ENCODE measurements around the gene PCDHB4.
"Not testable (repeated sequence)": the region's sequence is repeated elsewhere in the genome, so short reads cannot be mapped to it uniquely, and the experiment has no call there.

The PCDHB4 gene

DNA sequence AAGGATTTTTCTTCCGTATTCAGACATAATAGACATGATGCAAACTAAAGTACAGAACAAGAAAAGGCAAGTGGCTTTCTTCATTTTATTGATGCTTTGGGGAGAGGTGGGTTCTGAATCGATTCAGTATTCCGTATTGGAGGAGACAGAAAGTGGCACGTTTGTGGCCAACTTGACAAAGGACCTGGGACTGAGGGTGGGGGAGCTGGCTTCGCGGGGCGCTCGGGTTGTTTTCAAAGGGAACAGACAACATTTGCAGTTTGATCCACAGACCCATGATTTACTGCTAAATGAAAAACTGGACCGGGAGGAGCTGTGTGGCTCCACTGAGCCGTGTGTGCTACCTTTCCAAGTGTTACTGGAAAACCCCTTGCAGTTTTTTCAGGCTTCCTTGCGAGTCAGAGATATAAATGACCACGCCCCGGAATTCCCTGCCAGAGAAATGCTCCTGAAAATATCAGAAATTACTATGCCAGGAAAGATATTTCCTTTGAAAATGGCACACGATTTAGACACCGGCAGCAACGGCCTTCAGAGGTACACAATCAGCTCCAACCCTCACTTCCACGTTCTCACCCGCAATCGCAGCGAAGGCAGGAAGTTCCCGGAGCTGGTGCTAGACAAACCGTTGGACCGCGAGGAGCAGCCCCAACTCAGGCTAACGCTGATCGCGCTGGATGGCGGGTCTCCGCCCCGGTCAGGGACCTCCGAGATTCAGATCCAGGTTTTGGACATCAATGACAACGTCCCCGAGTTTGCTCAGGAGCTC lies 28.8 kb downstream of the PCDHB4 start:
- no peak for DNase-seq (ENCODE audit: low read depth in 3 of 3)

DNA sequence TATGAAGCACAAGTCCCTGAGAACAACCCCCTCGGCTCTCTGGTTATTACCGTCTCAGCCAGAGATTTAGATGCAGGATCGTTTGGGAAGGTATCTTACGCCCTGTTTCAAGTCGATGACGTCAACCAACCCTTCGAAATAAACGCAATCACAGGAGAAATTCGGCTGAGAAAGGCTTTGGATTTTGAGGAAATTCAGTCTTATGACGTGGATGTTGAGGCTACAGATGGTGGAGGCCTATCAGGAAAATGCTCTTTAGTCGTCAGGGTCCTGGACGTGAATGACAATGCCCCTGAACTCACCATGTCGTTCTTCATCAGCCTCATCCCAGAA lies 29.3 kb downstream of the PCDHB4 start:
- DNase-seq (ENCODE audit: low read depth in 3 of 3), result no peak

- not testable (repeated sequence) for DNase-seq (ENCODE audit: low read depth in 3 of 3)
These were observed 30.0 kb downstream of the PCDHB4 start for GRCh38 chr5:141151632-141152031.

GRCh38 chr5:141152096-141152495 lies 30.5 kb downstream of the PCDHB4 start:
- DNase-seq (ENCODE audit: low read depth in 3 of 3), result not testable (repeated sequence)

DNA sequence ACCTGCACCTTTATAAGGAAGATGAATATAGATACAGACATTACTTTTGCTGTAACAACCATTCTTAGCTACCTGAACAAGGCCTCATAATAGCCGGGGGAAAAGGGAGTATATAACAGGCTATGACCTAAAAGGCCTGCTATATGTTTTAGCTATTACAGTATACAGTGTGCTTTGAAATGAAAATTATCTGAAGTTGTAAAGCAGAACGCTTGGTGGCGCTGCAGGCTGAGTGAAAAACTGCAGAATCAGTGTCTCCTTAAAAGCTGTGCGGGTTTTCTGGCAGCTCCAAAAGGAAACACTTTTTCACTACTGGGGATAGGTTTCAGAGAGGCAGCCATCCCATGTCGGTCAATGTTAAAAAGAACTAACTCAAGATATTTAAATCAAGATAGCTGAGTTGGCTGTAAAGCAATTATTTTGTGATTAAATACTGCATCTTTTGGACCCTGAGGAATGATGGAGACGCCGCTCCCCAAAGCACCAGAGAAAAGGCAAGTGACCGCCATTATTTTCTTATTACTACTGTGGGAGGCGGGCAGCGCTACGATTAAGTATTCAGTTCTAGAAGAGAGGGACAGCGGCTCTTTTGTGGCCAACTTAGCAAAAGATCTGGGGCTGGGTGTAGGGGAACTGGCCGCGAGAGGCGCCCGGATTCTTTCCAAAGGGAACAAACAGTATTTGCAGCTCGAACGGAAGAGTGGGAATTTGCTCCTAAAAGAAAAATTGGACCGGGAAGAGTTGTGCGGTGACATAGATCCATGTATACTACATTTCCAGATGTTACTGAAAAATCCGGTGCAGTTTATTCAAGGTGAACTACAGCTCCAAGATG lies 34.1 kb downstream of the PCDHB4 start:
- no peak for DNase-seq (ENCODE audit: low read depth in 3 of 3)

GRCh38 chr5:141157356-141157755 lies 35.7 kb downstream of the PCDHB4 start:
- not testable (repeated sequence) for DNase-seq (ENCODE audit: low read depth in 3 of 3)

DNA sequence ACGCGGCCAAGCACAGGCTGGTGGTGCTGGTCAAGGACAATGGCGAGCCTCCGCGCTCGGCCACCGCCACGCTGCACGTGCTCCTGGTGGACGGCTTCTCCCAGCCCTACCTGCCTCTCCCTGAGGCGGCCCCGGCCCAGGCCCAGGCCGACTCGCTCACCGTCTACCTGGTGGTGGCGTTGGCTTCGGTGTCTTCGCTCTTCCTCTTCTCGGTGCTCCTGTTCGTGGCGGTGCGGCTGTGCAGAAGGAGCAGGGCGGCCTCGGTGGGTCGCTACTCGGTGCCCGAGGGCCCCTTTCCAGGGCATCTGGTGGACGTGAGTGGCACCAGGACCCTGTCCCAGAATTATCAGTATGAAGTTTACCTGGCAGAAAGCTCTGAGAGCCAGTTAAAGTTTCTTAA lies 36.3 kb downstream of the PCDHB4 start:
- not testable (repeated sequence) for DNase-seq (ENCODE audit: low read depth in 3 of 3)

DNA sequence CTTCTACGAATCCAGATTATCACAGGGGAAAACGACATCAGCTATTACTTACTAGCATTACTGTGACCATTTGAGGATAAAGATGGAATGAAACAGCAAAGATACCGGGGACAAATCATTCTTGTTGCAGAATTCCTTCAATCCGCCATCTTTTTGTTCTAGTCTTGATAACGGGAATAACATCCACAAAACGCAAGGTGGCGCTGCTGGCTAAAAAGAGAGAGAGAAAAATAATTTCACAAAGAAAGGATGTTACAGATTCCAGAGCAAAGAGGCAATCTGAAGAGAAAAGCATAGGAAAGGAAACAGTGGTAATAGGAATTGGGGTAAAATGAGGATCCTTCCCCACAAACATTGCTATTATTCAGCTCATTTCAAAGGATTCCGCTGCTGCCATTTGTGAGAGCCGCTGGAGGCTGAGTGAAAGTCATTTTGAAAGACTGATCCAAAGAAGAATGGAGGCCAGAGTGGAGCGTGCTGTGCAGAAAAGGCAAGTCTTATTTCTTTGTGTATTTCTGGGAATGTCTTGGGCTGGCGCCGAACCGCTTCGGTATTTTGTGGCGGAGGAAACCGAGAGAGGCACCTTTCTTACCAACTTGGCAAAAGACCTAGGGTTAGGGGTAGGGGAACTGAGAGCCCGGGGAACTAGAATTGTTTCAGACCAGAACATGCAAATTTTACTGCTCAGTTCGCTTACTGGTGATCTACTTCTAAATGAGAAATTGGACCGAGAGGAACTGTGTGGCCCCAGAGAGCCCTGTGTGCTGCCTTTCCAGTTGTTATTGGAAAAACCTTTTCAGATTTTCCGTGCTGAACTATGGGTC lies 51.0 kb downstream of the PCDHB4 start, which contains the start of gene PCDHB7:
Gene PCDHB7 (plus strand): TSS at position 264 of the 824 bp plus-strand sequence. CDS start 192 bp downstream, at position 456.
- no peak for DNase-seq (ENCODE audit: low read depth in 3 of 3)

DNA sequence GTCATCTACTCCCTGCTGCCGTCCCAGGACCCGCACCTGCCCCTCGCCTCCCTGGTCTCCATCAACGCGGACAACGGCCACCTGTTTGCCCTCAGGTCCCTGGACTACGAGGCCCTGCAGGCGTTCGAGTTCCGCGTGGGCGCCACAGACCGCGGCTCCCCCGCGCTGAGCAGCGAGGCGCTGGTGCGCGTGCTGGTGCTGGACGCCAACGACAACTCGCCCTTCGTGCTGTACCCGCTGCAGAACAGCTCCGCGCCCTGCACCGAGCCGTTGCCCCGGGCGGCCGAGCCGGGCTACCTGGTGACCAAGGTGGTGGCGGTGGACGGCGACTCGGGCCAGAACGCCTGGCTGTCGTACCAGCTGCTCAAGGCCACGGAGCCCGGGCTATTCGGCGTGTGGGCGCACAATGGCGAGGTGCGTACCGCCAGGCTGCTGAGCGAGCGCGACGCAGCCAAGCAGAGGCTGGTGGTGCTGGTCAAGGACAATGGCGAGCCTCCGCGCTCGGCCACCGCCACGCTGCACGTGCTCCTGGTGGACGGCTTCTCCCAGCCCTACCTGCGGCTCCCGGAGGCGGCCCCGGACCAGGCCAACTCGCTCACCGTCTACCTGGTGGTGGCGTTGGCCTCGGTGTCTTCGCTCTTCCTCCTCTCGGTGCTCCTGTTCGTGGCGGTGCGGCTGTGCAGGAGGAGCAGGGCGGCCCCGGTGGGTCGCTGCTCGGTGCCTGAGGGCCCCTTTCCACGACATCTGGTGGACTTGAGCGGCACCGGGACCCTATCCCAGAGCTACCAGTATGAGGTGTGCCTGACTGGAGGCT lies 52.9 kb downstream of the PCDHB4 start:
- not testable (repeated sequence) for DNase-seq (ENCODE audit: low read depth in 3 of 3)
